Raji (cell line): ENCODE results near the gene TXNDC8.
A peak's percentile ranks its signal among the peaks of the same experiment; 100 is the strongest.

Source experiments
- POLR2A ChIP-seq: IDR thresholded peaks from 2 replicates; pipeline ENCODE4 v1.6.1; 2011; ENCODE audit warnings: low read depth, low read length, control low read depth; ENCODE audit not compliant: insufficient read depth

Gene TXNDC8

GRCh38 chr9:110260911-110261310, 76.8 kb downstream of the TXNDC8 start:
- no peak for TF ChIP-seq POLR2A

- TF ChIP-seq POLR2A: no peak
Measured at GRCh38 chr9:110259566-110259965, 78.1 kb downstream of the TXNDC8 start.

DNA sequence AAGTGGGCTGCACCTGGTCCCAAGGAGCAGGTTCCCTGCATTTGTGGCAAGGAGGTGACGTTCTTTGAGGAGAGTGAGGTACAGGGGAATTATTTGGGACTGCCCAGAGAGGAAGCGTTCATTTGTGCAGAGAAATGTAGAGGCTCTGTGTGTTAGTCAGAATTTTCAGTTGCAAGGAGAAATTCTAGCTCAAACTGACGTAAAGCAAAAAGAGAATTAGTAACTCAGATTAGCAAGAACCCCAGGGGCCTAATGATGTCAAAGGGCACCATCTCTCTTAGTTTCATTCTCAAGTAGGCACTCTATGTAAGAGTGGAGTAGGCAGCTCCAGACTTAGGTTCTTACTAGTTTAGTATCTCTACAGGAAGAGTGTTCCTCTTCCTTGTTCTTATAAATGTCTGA, 79.0 kb downstream of the TXNDC8 start:
- no peak for TF ChIP-seq POLR2A

GRCh38 chr9:110257956-110258355, 79.7 kb downstream of the TXNDC8 start:
- no peak for TF ChIP-seq POLR2A

DNA sequence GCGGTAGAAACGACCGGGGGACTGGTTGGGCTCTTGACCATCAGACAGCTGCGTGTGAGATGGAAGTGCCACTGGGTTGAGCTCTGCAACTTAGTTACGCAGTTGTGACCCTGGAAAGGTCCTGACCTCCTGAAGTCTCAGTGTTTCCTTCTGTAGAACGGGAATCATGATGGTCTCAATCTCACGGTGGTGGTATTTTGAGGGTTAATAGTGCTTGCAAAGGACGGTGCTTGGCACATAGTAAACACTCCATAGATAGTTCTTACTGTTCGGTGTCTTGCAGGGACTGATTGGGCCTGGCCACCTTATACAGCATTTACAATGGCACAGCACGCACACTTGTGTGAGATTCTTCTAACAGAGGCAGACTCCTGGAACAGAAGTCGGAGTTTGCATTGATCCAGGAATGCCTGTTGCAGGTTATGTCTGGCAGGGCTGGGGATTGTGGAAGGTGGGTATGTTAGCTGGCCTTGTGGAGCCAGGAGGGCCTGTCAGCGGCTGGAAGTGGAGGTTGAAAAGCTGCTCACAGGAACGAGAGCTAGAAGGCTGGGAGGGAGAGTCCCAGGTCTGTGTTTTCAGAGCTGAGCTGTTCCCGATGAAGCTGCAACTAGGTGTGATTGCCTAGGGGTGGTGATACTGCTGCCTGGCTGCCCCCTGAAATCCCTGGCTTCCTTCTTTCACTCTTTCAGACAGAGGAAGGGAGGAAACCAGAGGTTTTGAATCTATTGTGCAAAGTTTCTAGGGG, 80.4 kb downstream of the TXNDC8 start:
- TF ChIP-seq POLR2A: no peak

GRCh38 chr9:110256380-110257096, 81.1 kb downstream of the TXNDC8 start, which contains the start of gene TXN:
TXN (minus strand) TSS chr9:110256507; CDS start chr9:110256435, 72 bp downstream.
- peak; percentile 96 for TF ChIP-seq POLR2A

DNA sequence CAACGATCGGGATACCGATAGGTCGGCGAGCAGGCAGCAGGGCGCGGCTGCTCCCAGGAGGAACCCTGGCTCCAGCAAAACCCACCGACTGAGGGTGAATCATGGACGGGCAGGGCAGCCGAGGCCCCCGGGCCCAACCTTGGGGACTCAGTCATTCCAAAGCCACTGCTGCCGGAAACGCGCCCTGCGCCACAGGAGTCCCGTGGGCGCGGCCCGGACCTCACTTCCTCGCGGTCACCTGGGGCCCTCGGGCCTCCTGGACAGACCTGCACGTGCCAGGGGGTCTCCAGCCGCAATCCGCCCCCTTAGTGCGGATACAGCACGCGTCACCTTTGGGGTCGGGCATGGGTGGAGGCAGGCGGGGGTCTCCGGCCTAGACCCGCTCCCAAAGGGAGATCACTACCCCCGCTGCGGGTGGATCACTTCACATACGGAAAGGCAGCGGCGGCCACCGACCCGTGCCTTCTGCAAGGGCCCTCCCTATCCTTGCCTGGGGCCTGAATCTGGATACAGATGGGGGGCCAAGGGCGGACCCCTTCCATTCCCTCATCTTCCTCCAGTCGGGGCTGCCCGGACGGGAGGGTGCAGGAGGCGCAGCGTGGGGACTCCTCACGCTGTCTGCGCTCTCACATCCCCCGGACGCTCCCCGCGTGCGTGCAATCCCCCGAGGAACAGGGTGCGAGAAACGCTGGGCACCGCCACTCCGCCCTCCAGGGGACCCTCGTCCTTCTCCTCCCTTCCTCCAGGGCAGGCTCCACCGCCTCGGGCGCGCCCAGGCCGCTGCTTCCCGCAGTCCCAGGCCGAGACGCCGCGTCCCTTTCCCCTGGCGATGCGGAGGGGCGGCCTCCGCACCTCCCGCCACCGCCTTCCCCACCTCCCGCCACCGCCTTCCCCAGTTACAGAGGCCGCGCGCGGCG, 81.9 kb downstream of the TXNDC8 start:
- peak; percentile 24; the same call in 1 of the 2 replicates for TF ChIP-seq POLR2A

DNA sequence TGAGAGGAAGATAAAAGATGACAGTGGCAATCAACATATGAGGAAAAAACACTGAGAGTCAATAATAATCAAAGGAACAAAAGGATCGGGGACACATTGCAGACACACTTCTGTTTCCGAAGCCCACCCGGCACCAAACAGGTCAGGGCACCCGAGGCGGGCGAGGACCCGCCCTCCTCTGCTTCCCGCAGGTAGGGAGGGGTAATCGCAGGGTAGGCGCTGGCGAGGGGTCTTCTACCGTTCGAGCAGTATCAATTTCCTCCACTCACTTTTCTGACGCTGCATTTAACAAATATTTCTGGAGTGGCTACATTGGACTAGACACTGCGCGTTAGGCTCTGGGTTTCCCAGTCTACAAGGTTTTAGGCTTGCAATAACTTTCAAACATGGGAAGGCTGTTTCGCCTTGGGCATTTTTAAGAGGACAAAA, 82.6 kb downstream of the TXNDC8 start:
- TF ChIP-seq POLR2A: no peak

GRCh38 chr9:110254500-110254899, 83.2 kb downstream of the TXNDC8 start:
- no peak for TF ChIP-seq POLR2A
